ENCODE results near the gene LDB1.

The LDB1 gene

GRCh38 chr10:102114861-102115618, 5.1 kb downstream of the LDB1 start:
- peak overlapping the region; percentile 78 for H3K27ac ChIP-seq
- TF ChIP-seq ZFX (IDR thresholded peaks at IDR 0.05) (no peak), CTCF (conservative IDR thresholded peaks at IDR 0.05) (no peak)

GRCh38 chr10:102113956-102114857, 6.0 kb downstream of the LDB1 start:
- H3K27ac ChIP-seq: peak overlapping the region; percentile 78
- TF ChIP-seq ZFX (IDR thresholded peaks at IDR 0.05) (peak; percentile 73; the same call in 1 of the 2 replicates), CTCF (conservative IDR thresholded peaks at IDR 0.05) (no peak)

- peak overlapping the region; percentile 78 for H3K27ac ChIP-seq
Observed at GRCh38 chr10:102113261-102113955, 6.8 kb downstream of the LDB1 start.

GRCh38 chr10:102112210-102112817, 7.9 kb downstream of the LDB1 start:
- no peak overlapping the region for H3K27ac ChIP-seq
- TF ChIP-seq CTCF (conservative IDR thresholded peaks at IDR 0.05) (no peak; the same call in 1 of the 2 replicates), ZFX (IDR thresholded peaks at IDR 0.05) (no peak)

More at GRCh38 chr10:102113261-102113955, 6.8 kb downstream of the LDB1 start:
- no peak for TF ChIP-seq CTCF (conservative IDR thresholded peaks at IDR 0.05)
- no peak for TF ChIP-seq ZFX (IDR thresholded peaks at IDR 0.05)

- H3K27ac ChIP-seq: no peak overlapping the region
- TF ChIP-seq ZFX (IDR thresholded peaks at IDR 0.05) (no peak), CTCF (conservative IDR thresholded peaks at IDR 0.05) (no peak)
Observed at GRCh38 chr10:102111276-102111675, 8.9 kb downstream of the LDB1 start.

- no peak for TF ChIP-seq CTCF (conservative IDR thresholded peaks at IDR 0.05)
- no peak for TF ChIP-seq ZFX (IDR thresholded peaks at IDR 0.05)
- H3K27ac ChIP-seq: no peak overlapping the region
Observed at GRCh38 chr10:102109166-102110116, 10.7 kb downstream of the LDB1 start.

Measured in C4-2B (cell line).